ENCODE results near the gene MVD.

DNA sequence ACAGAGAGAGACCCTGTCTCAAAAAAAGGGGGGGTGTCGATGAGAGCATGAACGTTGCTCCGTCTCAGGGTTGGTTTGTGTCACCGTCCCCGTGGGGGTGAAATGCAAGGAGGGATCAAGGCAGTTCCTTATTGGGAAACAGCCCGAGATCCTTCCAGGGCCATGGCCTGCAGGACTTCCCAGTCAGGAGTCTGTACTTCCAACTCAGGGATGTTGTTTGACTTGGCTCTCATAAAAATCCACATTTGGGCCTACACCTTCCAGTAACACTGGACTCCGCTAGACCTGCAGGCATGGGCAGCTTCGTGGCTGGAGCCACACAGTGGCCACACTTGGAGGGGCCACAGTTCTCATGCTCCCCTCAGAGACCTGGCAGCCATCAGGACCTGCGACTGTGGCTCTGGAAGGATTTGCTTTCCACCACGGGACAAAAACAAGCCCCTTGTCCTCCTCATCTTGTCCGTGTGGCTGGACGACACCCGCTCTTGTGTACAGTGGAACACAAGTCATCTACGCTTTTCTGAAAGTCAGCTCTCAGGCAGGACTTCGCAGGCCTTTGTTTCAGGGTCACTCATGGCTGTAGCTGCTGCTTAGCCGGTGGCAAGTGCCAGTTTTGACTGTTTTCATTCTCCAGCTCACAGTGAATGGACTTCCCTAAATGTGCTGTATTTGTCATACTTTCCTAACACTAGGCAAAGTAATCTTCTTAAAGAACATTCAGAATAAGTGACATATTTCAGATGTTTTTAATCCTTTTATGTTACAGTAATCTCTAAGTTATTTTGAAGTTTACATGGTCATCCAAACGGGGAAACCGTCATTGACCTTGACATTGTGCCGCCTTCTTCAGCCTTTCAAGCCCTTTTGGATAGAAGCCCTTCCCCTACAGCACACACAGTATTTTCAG lies 48.7 kb downstream of the MVD start:
- TF ChIP-seq, protein P1, sequence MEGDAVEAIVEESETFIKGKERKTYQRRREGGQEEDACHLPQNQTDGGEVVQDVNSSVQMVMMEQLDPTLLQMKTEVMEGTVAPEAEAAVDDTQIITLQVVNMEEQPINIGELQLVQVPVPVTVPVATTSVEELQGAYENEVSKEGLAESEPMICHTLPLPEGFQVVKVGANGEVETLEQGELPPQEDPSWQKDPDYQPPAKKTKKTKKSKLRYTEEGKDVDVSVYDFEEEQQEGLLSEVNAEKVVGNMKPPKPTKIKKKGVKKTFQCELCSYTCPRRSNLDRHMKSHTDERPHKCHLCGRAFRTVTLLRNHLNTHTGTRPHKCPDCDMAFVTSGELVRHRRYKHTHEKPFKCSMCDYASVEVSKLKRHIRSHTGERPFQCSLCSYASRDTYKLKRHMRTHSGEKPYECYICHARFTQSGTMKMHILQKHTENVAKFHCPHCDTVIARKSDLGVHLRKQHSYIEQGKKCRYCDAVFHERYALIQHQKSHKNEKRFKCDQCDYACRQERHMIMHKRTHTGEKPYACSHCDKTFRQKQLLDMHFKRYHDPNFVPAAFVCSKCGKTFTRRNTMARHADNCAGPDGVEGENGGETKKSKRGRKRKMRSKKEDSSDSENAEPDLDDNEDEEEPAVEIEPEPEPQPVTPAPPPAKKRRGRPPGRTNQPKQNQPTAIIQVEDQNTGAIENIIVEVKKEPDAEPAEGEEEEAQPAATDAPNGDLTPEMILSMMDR (IDR thresholded peaks at IDR 0.05; ENCODE audit: insufficient read depth, low read length, poor library complexity, severe bottlenecking) = no peak
- TF ChIP-seq EZH2phosphoT487 (conservative IDR thresholded peaks at IDR 0.05; ENCODE audit: low read length) = no peak

Measured in SU-DHL-6 (cell line).